B cell (primary cell): ENCODE data around the gene MYOM1. TPM values are rescaled to one million over a fixed set of nuclear protein-coding genes. Genes with fewer than 3 reads are reported as not detected.
A peak's percentile ranks its signal among the peaks of the same experiment; 100 is the strongest.

Experiments
- ATAC-seq: fragments of 200-7000 bp; cut with Tn5 transposase; one replicate; pipeline ENCODE4 v1.10.0; 2021; ENCODE audit warnings: low read depth, mild to moderate bottlenecking, moderate number of reproducible peaks, moderate library complexity
- CTCF ChIA-PET: fragments of 350-600 bp; sonication (Branson Sonifier 250); formaldehyde crosslinking; loops from one replicate; lab custom pipeline; 2021; ENCODE audit warnings: antibody characterized with exemption, inconsistent platforms; lab: Charles Lee
- POLR2A ChIA-PET: fragments of 350-600 bp; sonication (Branson Sonifier 250); formaldehyde crosslinking; loops from one replicate; lab custom pipeline; 2021; ENCODE audit warnings: antibody characterized with exemption; lab: Charles Lee
- DNase-seq: peaks from one replicate; pipeline ENCODE4 v3.0.0; 2013
- H2AFZ ChIP-seq: 2 replicates; pipeline ENCODE4 v1.6.1; 2012; ENCODE audit warnings: mild to moderate bottlenecking, low read depth, low read length; ENCODE audit not compliant: insufficient read depth, poor library complexity, severe bottlenecking
- H3K27ac ChIP-seq, 2 donors: 1 replicate in 1 of 2; 2 replicates in 1 of 2; pipeline ENCODE4 v1.5.1; 2012 to 2013; ENCODE audit warnings: low read length in 2 of 2, mild to moderate bottlenecking in 2 of 2, moderate library complexity in 1 of 2
- H3K27me3 ChIP-seq, 4 experiments: fragments of 200-600 bp in 1 of 4; sonication (generic) in 1 of 4; replicated peaks in 1 of 4; 1 replicate in 2 of 4; 2 replicates in 2 of 4; pipeline versions ENCODE4 v1.6.1 to v1.7.0; 2013 to 2016; ENCODE audit warnings: low read length in 3 of 4, mild to moderate bottlenecking in 2 of 4, mixed read lengths in 1 of 4, moderate library complexity in 1 of 4; ENCODE audit not compliant: insufficient read depth in 4 of 4, control insufficient read depth in 3 of 4; ENCODE audit errors: control extremely low read depth in 1 of 4
- H3K36me3 ChIP-seq, 2 experiments: replicated peaks in 1 of 2; 1 replicate in 1 of 2; 2 replicates in 1 of 2; pipeline versions ENCODE4 v1.6.1 to v1.7.1; 2013; ENCODE audit warnings: low read length in 1 of 2; ENCODE audit not compliant: insufficient read depth in 2 of 2, control insufficient read depth in 1 of 2; ENCODE audit errors: control extremely low read depth in 1 of 2, extremely low read depth in 1 of 2
- H3K4me1 ChIP-seq, 2 donors: fragments of 200-600 bp in 1 of 2; sonication (generic) in 1 of 2; 1 replicate in 1 of 2; 2 replicates in 1 of 2; pipeline versions ENCODE4 v1.5.1 to v1.6.1; 2013 to 2017; ENCODE audit warnings: low read length in 2 of 2; ENCODE audit not compliant: control insufficient read depth in 2 of 2, insufficient read depth in 2 of 2
- H3K4me2 ChIP-seq: replicated peaks from 2 replicates; pipeline ENCODE3; 2012; ENCODE audit warnings: mild to moderate bottlenecking, low read depth, low read length; ENCODE audit not compliant: poor library complexity, severe bottlenecking
- H3K4me3 ChIP-seq, 5 experiments: fragments of 200-600 bp in 1 of 5; sonication (generic) in 1 of 5; 1 replicate in 3 of 5; 2 replicates in 2 of 5; pipeline versions ENCODE4 v1.5.1 to v1.7.0; 2011 to 2016; ENCODE audit warnings: low read length in 4 of 5, mild to moderate bottlenecking in 4 of 5, low read depth in 2 of 5, control low read depth in 1 of 5, moderate library complexity in 1 of 5; ENCODE audit not compliant: insufficient read depth in 1 of 5; ENCODE audit errors: control extremely low read depth in 1 of 5, extremely low read depth in 1 of 5
- H3K79me2 ChIP-seq: fragments of 200-600 bp; sonication (generic); one replicate; pipeline ENCODE4 v1.6.0; 2016; ENCODE audit warnings: low read length; ENCODE audit not compliant: control insufficient read depth, insufficient read depth
- H3K9ac ChIP-seq: fragments of 200-600 bp; sonication (generic); 2 replicates; pipeline ENCODE4 v1.6.1; 2017; ENCODE audit warnings: mild to moderate bottlenecking, low read length, moderate library complexity
- H3K9me3 ChIP-seq, 3 donors: one replicate each; pipeline versions ENCODE4 v1.6.1 to v1.7.1; 2013; ENCODE audit warnings: low read length in 2 of 3; ENCODE audit not compliant: control insufficient read depth in 2 of 3, insufficient read depth in 1 of 3; ENCODE audit errors: control extremely low read depth in 1 of 3
- H4K20me1 ChIP-seq: 2 replicates; pipeline ENCODE4 v1.6.0; 2012; ENCODE audit warnings: mild to moderate bottlenecking, low read length; ENCODE audit not compliant: insufficient read depth, control insufficient read depth, poor library complexity, severe bottlenecking
- H3K27ac Mint-ChIP-seq: one replicate; pipeline ENCODE4 v1.8.0; 2021; ENCODE audit warnings: mixed read lengths
- H3K27me3 Mint-ChIP-seq: one replicate; pipeline ENCODE4 v1.8.0; 2021; ENCODE audit warnings: mixed read lengths
- H3K4me1 Mint-ChIP-seq: one replicate; pipeline ENCODE4 v1.8.0; 2021; ENCODE audit warnings: mixed read lengths
- H3K4me3 Mint-ChIP-seq: one replicate; pipeline ENCODE4 v1.8.0; 2021; ENCODE audit warnings: mixed read lengths
- H3K9me3 Mint-ChIP-seq: one replicate; pipeline ENCODE4 v1.8.0; 2022; ENCODE audit warnings: mixed read lengths; ENCODE audit not compliant: insufficient read depth
- EZH2 ChIP-seq: IDR thresholded peaks from 2 replicates; pipeline ENCODE4 v1.6.1; 2012; ENCODE audit warnings: borderline replicate concordance, low read depth, mild to moderate bottlenecking, moderate library complexity, low read length; ENCODE audit not compliant: insufficient read depth, poor library complexity, severe bottlenecking
- WGBS: methylation state at CpG from one replicate; pipeline ENCODE4 v1.1.5; 2013; ENCODE audit warnings: missing lambda C conversion rate; ENCODE audit not compliant: insufficient coverage; 5-methylcytosine and 5-hydroxymethylcytosine counted together
- intact Hi-C: fragments of 100-400 bp; cut with micrococcal nuclease; formaldehyde crosslinking; loops from one replicate; pipeline ENCODE4 v1.10.0; 2022
- polyA plus RNA-seq: library from polyadenylated mRNA; depleted of rRNA; stranded (reverse); fragments of >200 nt; gene quantifications from 2 replicates; pipeline ENCODE4 v1.2.3, GENCODE V29; 2012
- total RNA-seq, 2 donors: library from RNA; stranded (reverse); fragments of 120-200 nt in 1 of 2; gene quantifications; 1 replicate in 1 of 2; 2 replicates in 1 of 2; pipeline versions ENCODE4 v1.2.3 to v1.2.4, GENCODE V29; 2013 to 2022
- TF ChIP-seq, protein P1 (sequence below): fragments of 200-600 bp; IDR thresholded peaks from one replicate; pipeline ENCODE4 v1.8.0; 2022; ENCODE audit warnings: antibody characterized with exemption, mild to moderate bottlenecking

Gene MYOM1
- total and polyA plus RNA-seq, 2 donors (not counting 1 experiment from before 2014, with no cell fraction given) = 1.5 to 12.8 TPM

DNA sequence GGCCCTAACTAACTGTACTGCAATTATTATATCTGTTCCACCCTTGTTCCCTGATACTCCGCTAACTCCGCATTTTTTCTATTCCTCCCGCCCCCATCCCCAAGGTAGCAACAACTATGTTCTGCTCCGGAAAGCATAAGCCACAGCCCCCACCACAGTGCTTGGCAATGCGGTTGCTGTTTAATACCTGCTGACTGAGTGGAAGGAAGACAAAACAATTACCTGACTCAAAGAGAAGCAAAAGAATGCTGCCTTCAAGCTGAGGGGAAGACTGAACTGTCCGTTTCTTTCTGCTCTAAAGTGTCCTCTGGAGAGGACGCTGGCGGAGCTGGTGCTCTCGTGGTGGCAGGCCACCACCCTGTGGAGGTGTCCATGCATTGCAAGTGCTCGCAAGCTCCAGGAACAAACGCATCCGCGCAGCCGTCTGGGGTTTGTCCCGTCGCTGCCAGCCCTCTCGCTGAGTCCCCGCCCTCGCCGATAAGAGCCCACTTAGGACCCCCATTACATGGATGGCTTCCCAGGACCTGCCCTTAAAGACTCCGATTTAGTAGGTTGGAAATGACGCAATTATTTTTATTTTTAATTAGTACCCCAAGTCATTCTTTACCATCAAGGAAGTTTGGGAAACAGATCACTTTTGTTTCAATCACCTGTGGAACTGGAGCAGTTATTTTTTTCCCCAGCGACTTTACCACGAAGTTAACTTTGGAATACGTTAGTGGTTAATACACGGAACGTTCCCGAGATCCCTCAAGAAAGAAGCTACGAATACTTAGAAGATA, 26.3 kb upstream of the MYOM1 start:
- POLR2A ChIA-PET = interaction anchor here (0.5 to 4.2 kb wide), 15 partner anchors 11 to 348 kb away, joined by 3 to 35 read pairs (median 5); partner anchors contain the start of genes LPIN2 and MYL12B
- ATAC-seq (peak; percentile 55), DNase-seq (peak; percentile 86)
- Mint-ChIP-seq H3K27ac (peak overlapping the region; percentile 97), H3K27me3 (no peaks in the 10 kb centered on the region), H3K4me1 (peaks cover 37% of the 10 kb centered on the region), H3K4me3 (peak overlapping the region; percentile 91), H3K9me3 (no peaks in the 10 kb centered on the region)
- Histone ChIP-seq H3K4me2 (peak overlapping the region; percentile 84), H3K27ac (peak overlapping the region; percentile 89 to 94), H3K27me3 (no peaks in the 10 kb centered on the region), H3K4me3 (peak overlapping the region; percentile 91 to 99 (median 96)), H3K4me1 (peaks cover 28 to 37% of the 10 kb centered on the region in 2 donors), H3K9me3 (peaks cover 2 to 16% (median 10%) of the 10 kb centered on the region in 3 donors), H3K36me3 (peaks cover 0 to 11% of the 10 kb centered on the region in 2 experiments), H2AFZ (peak overlapping the region; percentile 81), H4K20me1 (no peaks in the 10 kb centered on the region), H3K9ac (peak overlapping the region; percentile 84), H3K79me2 (peaks cover 34% of the 10 kb centered on the region)
- intact Hi-C loops = loop anchor here (1.0 to 5.0 kb wide), 12 partner anchors 33 to 675 kb away; partner anchors contain the start of genes LPIN2, METTL4 and NDC80
- CTCF ChIA-PET = interaction anchor here (0.7 to 7.5 kb wide), 60 partner anchors 11 to 420 kb away, joined by 3 to 155 read pairs (median 5); partner anchors contain the start of gene LPIN2
- WGBS = 6% methylated on average over 23 of the region's 29 CpGs
- no peak for TF ChIP-seq EZH2
- TF ChIP-seq, protein P1, sequence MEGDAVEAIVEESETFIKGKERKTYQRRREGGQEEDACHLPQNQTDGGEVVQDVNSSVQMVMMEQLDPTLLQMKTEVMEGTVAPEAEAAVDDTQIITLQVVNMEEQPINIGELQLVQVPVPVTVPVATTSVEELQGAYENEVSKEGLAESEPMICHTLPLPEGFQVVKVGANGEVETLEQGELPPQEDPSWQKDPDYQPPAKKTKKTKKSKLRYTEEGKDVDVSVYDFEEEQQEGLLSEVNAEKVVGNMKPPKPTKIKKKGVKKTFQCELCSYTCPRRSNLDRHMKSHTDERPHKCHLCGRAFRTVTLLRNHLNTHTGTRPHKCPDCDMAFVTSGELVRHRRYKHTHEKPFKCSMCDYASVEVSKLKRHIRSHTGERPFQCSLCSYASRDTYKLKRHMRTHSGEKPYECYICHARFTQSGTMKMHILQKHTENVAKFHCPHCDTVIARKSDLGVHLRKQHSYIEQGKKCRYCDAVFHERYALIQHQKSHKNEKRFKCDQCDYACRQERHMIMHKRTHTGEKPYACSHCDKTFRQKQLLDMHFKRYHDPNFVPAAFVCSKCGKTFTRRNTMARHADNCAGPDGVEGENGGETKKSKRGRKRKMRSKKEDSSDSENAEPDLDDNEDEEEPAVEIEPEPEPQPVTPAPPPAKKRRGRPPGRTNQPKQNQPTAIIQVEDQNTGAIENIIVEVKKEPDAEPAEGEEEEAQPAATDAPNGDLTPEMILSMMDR = peak; percentile 86
